ENCODE results near the gene SHPK.

GRCh38 chr17:3590768-3591167 lies 45.3 kb downstream of the SHPK start:
- TF ChIP-seq CTCF (IDR thresholded peaks at IDR 0.05; ENCODE audit: low read depth, low read length) (no peak), EZH2phosphoT487 (IDR thresholded peaks at IDR 0.05; ENCODE audit: low read depth) (no peak)

Measured in OCI-LY3 (cell line).